ENCODE data around the gene MTHFD1. TPM values are rescaled to one million over a fixed set of nuclear protein-coding genes. Genes with fewer than 3 reads are reported as not detected.

The MTHFD1 gene
- total and polyA plus RNA-seq, 9 donors = 16.3 to 77.6 (median 52.1) TPM

DNA sequence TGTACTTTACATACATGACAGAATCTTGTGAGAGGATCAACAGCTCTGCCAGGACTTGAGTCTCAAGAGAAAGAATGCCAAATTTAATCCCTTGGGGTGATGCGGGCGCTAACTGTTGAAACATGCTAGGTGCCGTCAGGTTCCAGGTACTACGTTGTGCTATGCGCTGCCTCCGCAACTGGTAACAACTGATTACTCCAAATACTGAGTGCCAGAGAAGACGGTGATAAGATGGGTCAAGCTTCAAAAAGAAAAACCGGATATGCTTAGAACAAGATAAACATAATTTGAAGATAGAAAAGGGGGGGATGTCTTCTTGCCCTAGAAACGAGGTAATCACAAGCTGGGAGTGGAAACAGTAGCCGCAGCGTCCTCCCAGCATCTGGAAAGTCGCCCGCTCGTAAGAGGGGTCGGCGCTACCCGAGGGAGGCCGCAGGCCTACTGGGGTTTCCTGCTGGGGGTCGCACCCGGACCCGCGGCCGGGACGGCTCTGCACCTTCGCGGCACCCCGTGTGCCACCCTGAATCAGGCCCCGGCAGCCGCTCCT, 114.8 kb downstream of the MTHFD1 start:
- TF ChIP-seq, protein P1, sequence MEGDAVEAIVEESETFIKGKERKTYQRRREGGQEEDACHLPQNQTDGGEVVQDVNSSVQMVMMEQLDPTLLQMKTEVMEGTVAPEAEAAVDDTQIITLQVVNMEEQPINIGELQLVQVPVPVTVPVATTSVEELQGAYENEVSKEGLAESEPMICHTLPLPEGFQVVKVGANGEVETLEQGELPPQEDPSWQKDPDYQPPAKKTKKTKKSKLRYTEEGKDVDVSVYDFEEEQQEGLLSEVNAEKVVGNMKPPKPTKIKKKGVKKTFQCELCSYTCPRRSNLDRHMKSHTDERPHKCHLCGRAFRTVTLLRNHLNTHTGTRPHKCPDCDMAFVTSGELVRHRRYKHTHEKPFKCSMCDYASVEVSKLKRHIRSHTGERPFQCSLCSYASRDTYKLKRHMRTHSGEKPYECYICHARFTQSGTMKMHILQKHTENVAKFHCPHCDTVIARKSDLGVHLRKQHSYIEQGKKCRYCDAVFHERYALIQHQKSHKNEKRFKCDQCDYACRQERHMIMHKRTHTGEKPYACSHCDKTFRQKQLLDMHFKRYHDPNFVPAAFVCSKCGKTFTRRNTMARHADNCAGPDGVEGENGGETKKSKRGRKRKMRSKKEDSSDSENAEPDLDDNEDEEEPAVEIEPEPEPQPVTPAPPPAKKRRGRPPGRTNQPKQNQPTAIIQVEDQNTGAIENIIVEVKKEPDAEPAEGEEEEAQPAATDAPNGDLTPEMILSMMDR (IDR thresholded peaks at IDR 0.05) = no peak
- TF ChIP-seq EP300 (IDR thresholded peaks at IDR 0.05) (no peak), POLR2A (IDR thresholded peaks at IDR 0.05) (no peak)
- WGBS, 3 donors = 0 to 1% (median 1%) methylated on average over 29 of the region's 29 CpGs
- Histone ChIP-seq H3K27ac (peak overlapping the region; percentile 95 to 99), H3K27me3 (no peaks in the 10 kb centered on the region), H3K4me3 (peak overlapping the region; percentile 89), H3K9me3 (no peaks in the 10 kb centered on the region), H3K4me1 (ENCODE audit: insufficient read depth) (peaks cover 10% of the 10 kb centered on the region), H3K36me3 (no peaks in the 10 kb centered on the region)
- peak in 3 of 5 donors; percentile 33 to 75 (median 66) for DNase-seq
- intact Hi-C loops (cut with DNase I) = loop anchor here in 1 of 4 donors (10.0 kb wide), 1 partner anchor 158 kb away; no protein-coding TSS in a partner anchor

DNA sequence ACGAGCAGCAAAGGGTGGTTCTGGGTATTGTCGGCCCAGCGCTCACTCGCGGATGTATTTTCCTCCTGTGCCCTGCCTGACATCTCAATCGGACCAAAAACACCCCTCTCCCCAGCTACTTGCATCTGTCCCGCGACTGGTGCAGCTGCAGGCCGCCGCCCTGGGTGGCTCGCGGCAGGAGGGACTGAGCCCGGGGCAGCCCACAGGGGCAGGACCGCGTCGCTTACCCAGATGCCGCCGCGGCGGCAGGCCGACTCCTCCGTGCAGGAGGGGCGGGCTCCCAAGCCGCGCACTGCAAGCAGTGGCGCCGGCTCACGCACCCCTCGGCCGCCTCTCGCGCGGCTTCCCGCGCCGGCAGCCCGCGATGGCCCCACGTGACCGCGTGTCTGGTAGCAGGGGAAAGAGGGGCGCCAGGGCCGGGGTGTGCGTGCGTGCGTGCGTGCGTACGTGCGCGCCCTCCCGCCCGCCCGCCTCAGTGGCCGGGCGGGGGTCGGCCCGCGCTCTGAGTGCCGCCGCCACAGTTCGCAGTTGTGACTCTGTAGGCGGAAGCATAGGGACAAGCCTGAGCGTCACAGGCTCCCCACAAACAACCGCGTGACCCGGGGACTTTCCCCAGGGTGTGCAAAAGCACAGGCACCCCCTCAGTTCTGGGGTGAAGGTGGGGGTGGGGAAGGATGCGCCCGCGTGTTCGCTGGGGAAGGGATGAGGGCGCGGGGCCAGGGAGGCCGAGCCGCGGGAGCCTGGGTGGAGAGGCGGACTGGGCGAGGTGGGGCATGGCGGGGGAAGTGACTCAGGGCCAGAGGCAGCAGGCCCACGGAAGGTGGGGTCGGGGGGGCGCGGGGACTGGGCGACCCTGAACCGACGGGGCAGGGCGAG, 115.5 kb downstream of the MTHFD1 start, which contains the start of gene ZBTB25:
Gene ZBTB25, minus strand, starts transcription at position 405 of the 876 bp plus-strand sequence. CDS start 13,305 bp downstream, outside the sequence.
- peak within 1 kb of the TSS; percentile 89 for H3K4me3 ChIP-seq
- H3K9me3 ChIP-seq = no peaks in the 10 kb centered on the region
- H3K27ac ChIP-seq = peak within 1 kb of the TSS; percentile 95 to 99
- no peak for TF ChIP-seq EP300 (IDR thresholded peaks at IDR 0.05)
- peak; percentile 78 for TF ChIP-seq POLR2A (IDR thresholded peaks at IDR 0.05)
- WGBS, 3 donors = 0 to 1% (median 0%) methylated on average over 37 to 87 of the region's 87 CpGs
- intact Hi-C loops (cut with DNase I) = loop anchor here in 1 of 4 donors (10.0 kb wide), 1 partner anchor 159 kb away; no protein-coding TSS in a partner anchor
- H3K36me3 ChIP-seq = no peaks in the 10 kb centered on the region
- DNase-seq = peak; percentile 88 to 94 (median 91)
- peaks cover 10% of the 10 kb centered on the region for H3K4me1 ChIP-seq (ENCODE audit: insufficient read depth)
- no peaks in the 10 kb centered on the region for H3K27me3 ChIP-seq

DNA sequence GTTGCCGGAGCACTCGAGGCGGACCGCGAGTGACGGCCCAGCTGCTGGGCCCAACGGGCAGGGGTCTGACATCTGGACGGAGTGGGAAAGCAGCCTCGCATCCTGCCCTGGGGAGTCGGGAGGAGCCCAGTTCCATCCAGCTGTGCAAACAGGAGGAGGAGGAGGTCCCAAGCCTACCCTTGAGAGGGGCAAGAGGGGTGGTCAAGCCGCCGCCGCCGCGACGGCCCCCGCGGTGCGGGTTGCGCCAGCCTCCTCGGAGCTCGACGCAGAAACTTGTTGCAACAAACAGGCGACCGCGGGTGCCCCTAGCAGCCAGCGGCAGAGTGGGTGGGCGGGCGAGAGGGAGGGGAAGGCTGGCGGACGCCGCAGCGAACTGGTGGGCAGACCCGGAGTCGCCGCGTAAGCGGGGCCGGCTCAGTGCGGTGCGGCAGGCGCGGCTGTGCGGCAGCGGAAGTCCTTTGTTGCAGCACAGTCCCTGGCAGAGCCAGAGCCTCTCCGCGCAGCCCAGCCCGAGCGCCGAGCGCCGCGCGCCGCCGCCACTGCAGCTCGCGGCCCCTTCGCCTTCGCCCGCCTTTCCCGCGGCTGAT, 116.2 kb downstream of the MTHFD1 start, which contains the start of gene ZBTB1:
Gene ZBTB1, plus strand, starts transcription at position 461 of the 587 bp plus-strand sequence. CDS start 16,735 bp downstream, outside the sequence.
- H3K4me1 ChIP-seq (ENCODE audit: insufficient read depth) = peaks cover 10% of the 10 kb centered on the region
- peak within 1 kb of the TSS; percentile 89 for H3K4me3 ChIP-seq
- intact Hi-C loops (cut with DNase I) = loop anchor here in 1 of 4 donors (10.0 kb wide), 1 partner anchor 160 kb away; no protein-coding TSS in a partner anchor
- no peaks in the 10 kb centered on the region for H3K27me3 ChIP-seq
- peak; percentile 71 to 83 (median 77) for DNase-seq
- no peaks in the 10 kb centered on the region for H3K9me3 ChIP-seq
- H3K27ac ChIP-seq = peak within 1 kb of the TSS; percentile 95 to 99
- H3K36me3 ChIP-seq = no peaks in the 10 kb centered on the region
- TF ChIP-seq, protein P1 (IDR thresholded peaks at IDR 0.05) = no peak
- TF ChIP-seq EP300 (IDR thresholded peaks at IDR 0.05) (no peak), POLR2A (IDR thresholded peaks at IDR 0.05) (peak; percentile 5)
- 0 to 1% (median 0%) methylated on average over 54 to 63 of the region's 63 CpGs for WGBS, 3 donors

DNA sequence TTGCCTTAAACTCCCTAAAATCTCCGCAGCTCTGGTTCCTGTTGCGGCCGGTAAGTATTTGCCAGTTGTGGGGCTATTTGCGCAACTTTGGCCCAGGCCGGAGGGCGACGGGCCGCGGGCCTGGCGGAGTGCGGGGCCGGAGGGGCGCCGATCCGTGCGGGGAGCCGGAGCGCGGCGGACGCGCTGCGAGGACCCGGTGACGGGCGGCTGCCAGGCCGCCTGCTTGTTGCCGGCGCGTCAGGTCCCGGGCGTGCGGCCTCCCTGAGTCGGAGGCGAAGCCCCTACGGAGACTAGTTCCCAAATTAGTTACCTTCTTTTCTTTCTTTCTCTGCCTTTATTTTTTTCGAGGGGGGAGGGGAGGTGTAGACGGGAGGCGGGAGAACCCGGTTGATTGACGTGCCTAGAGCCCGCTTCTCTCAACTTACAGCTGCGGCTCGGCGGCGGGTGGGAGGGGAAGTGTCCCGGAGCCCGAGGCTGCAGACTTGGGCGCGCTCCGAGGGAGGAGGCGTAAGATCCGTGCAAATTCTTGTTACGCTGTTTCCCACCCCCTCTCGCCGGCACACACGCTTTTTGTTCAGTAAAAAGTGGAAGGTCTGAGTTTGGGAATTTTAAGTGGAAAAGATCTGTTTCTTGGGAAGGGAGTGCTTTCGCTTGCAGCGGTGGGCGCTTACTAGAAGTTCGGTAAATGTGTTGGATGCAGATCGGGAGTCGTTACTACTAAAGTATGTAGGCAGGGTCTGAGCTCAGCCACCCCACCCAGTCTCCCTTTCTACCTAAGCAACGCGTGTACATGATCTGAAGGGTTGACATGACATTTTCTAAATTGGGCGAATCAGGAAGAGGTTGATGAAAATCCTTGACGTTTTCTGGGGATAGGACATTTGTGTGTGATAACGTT, 117.0 kb downstream of the MTHFD1 start:
- intact Hi-C loops (cut with DNase I) = loop anchor here in 1 of 4 donors (10.0 kb wide), 1 partner anchor 160 kb away; no protein-coding TSS in a partner anchor
- Histone ChIP-seq H3K36me3 (no peaks in the 10 kb centered on the region), H3K4me1 (ENCODE audit: insufficient read depth) (peaks cover 10% of the 10 kb centered on the region), H3K9me3 (no peaks in the 10 kb centered on the region), H3K27ac (peak overlapping the region; percentile 95 to 99), H3K27me3 (no peaks in the 10 kb centered on the region), H3K4me3 (peak overlapping the region; percentile 89)
- 0% methylated on average over 68 of the region's 68 CpGs for WGBS, 3 donors
- DNase-seq = peak; percentile 86 to 90 (median 89)
- TF ChIP-seq POLR2A (IDR thresholded peaks at IDR 0.05) (peak; percentile 3), EP300 (IDR thresholded peaks at IDR 0.05) (no peak)
- TF ChIP-seq, protein P1 (IDR thresholded peaks at IDR 0.05) = no peak
